Mucosa of rectum (tissue), 2 donors: ENCODE measurements around the gene BGN.

Experiments
- H3K27ac ChIP-seq, 2 donors: one replicate each; pipeline ENCODE4 v1.7.0; 2013; ENCODE audit warnings: inconsistent platforms in 2 of 2, low read depth in 2 of 2, low read length in 2 of 2
- H3K27me3 ChIP-seq, 2 donors: one replicate each; pipeline ENCODE4 v1.7.0; 2013; ENCODE audit warnings: low read length in 2 of 2; ENCODE audit not compliant: control insufficient read depth in 2 of 2, insufficient read depth in 2 of 2
- H3K36me3 ChIP-seq, 2 donors: one replicate each; pipeline ENCODE4 v1.7.0; 2013; ENCODE audit warnings: low read length in 2 of 2; ENCODE audit not compliant: control insufficient read depth in 2 of 2, insufficient read depth in 2 of 2
- H3K4me1 ChIP-seq, 2 donors: one replicate each; pipeline ENCODE4 v1.7.0; 2013; ENCODE audit warnings: low read length in 2 of 2, mild to moderate bottlenecking in 1 of 2; ENCODE audit not compliant: control insufficient read depth in 2 of 2, insufficient read depth in 2 of 2
- H3K4me3 ChIP-seq, 2 donors: one replicate each; pipeline ENCODE4 v1.7.0; 2013; ENCODE audit warnings: low read length in 2 of 2
- H3K9ac ChIP-seq, 2 donors: one replicate each; pipeline ENCODE4 v1.7.0; 2013; ENCODE audit warnings: low read length in 2 of 2, low read depth in 1 of 2, mild to moderate bottlenecking in 1 of 2
- H3K9me3 ChIP-seq, 2 donors: one replicate each; pipeline ENCODE4 v1.7.0; 2013; ENCODE audit warnings: low read length in 2 of 2; ENCODE audit not compliant: control insufficient read depth in 2 of 2
- donor health status: healthy.
- donor health status: Normal muscosa, but diverticular disease.

BGN gene

GRCh38 chrX:153533091-153533490 lies 38.3 kb downstream of the BGN start:
- Histone ChIP-seq H3K4me1 (no peaks in the 10 kb centered on the region), H3K4me3 (no peak overlapping the region), H3K9me3 (no peaks in the 10 kb centered on the region), H3K27ac (no peak overlapping the region), H3K9ac (no peak overlapping the region), H3K27me3 (peaks cover 0 to 3% of the 10 kb centered on the region in 2 donors), H3K36me3 (no peaks in the 10 kb centered on the region)

GRCh38 chrX:153537080-153537479 lies 42.3 kb downstream of the BGN start:
- Histone ChIP-seq H3K9me3 (no peaks in the 10 kb centered on the region), H3K27ac (no peak overlapping the region)

GRCh38 chrX:153537526-153538295 lies 42.9 kb downstream of the BGN start:
- H3K36me3 ChIP-seq = no peaks in the 10 kb centered on the region
- no peaks in the 10 kb centered on the region for H3K4me1 ChIP-seq
- H3K27ac ChIP-seq = no peak overlapping the region
- H3K9ac ChIP-seq = no peak overlapping the region
- H3K4me3 ChIP-seq = no peak overlapping the region
- H3K27me3 ChIP-seq = peaks cover 0 to 10% of the 10 kb centered on the region in 2 donors
- H3K9me3 ChIP-seq = no peaks in the 10 kb centered on the region

More at GRCh38 chrX:153537080-153537479, 42.3 kb downstream of the BGN start:
- Histone ChIP-seq H3K36me3 (no peaks in the 10 kb centered on the region), H3K27me3 (peaks cover 0 to 10% of the 10 kb centered on the region in 2 donors), H3K4me1 (no peaks in the 10 kb centered on the region), H3K4me3 (no peak overlapping the region), H3K9ac (no peak overlapping the region)

- Histone ChIP-seq H3K27ac (no peak overlapping the region), H3K36me3 (no peaks in the 10 kb centered on the region), H3K9ac (no peak overlapping the region), H3K4me3 (no peak overlapping the region), H3K4me1 (no peaks in the 10 kb centered on the region), H3K9me3 (no peaks in the 10 kb centered on the region), H3K27me3 (peaks cover 0 to 10% of the 10 kb centered on the region in 2 donors)
These were observed 43.6 kb downstream of the BGN start for GRCh38 chrX:153538424-153538823.

- H3K4me3 ChIP-seq = no peak overlapping the region
- no peaks in the 10 kb centered on the region for H3K4me1 ChIP-seq
- no peak overlapping the region for H3K27ac ChIP-seq
- no peaks in the 10 kb centered on the region for H3K36me3 ChIP-seq
- H3K27me3 ChIP-seq = peaks cover 0 to 10% of the 10 kb centered on the region in 2 donors
- H3K9me3 ChIP-seq = no peaks in the 10 kb centered on the region
- no peak overlapping the region for H3K9ac ChIP-seq
These were observed 44.6 kb downstream of the BGN start for GRCh38 chrX:153539171-153539978.

GRCh38 chrX:153539979-153540358 lies 45.2 kb downstream of the BGN start:
- Histone ChIP-seq H3K4me1 (no peaks in the 10 kb centered on the region), H3K36me3 (no peaks in the 10 kb centered on the region), H3K27me3 (peaks cover 0 to 10% of the 10 kb centered on the region in 2 donors), H3K9ac (no peak overlapping the region), H3K4me3 (no peak overlapping the region), H3K9me3 (no peaks in the 10 kb centered on the region), H3K27ac (no peak overlapping the region)

GRCh38 chrX:153544727-153545126 lies 49.9 kb downstream of the BGN start:
- no peaks in the 10 kb centered on the region for H3K36me3 ChIP-seq
- H3K9me3 ChIP-seq = no peaks in the 10 kb centered on the region
- H3K4me3 ChIP-seq = no peak overlapping the region
- H3K9ac ChIP-seq = no peak overlapping the region
- peaks cover 6 to 9% of the 10 kb centered on the region in 2 donors for H3K27me3 ChIP-seq
- no peak overlapping the region for H3K27ac ChIP-seq
- no peaks in the 10 kb centered on the region for H3K4me1 ChIP-seq

- peaks cover 5 to 8% of the 10 kb centered on the region in 2 donors for H3K27me3 ChIP-seq
- H3K4me1 ChIP-seq = no peaks in the 10 kb centered on the region
- H3K36me3 ChIP-seq = no peaks in the 10 kb centered on the region
These were observed 51.6 kb downstream of the BGN start for GRCh38 chrX:153546386-153546785.

GRCh38 chrX:153547195-153547594 lies 52.4 kb downstream of the BGN start:
- H3K4me3 ChIP-seq = no peak overlapping the region
- H3K9me3 ChIP-seq = no peaks in the 10 kb centered on the region
- no peak overlapping the region for H3K9ac ChIP-seq
- no peaks in the 10 kb centered on the region for H3K36me3 ChIP-seq
- no peaks in the 10 kb centered on the region for H3K4me1 ChIP-seq
- H3K27ac ChIP-seq = no peak overlapping the region
- H3K27me3 ChIP-seq = peaks cover 8% of the 10 kb centered on the region in 2 donors

More at GRCh38 chrX:153546386-153546785, 51.6 kb downstream of the BGN start:
- Histone ChIP-seq H3K27ac (no peak overlapping the region), H3K4me3 (no peak overlapping the region), H3K9ac (no peak overlapping the region), H3K9me3 (no peaks in the 10 kb centered on the region)

GRCh38 chrX:153549231-153549630 lies 54.5 kb downstream of the BGN start:
- H3K27ac ChIP-seq = no peak overlapping the region
- no peaks in the 10 kb centered on the region for H3K9me3 ChIP-seq
- no peaks in the 10 kb centered on the region for H3K36me3 ChIP-seq
- no peaks in the 10 kb centered on the region for H3K4me1 ChIP-seq
- no peak overlapping the region for H3K4me3 ChIP-seq
- no peak overlapping the region for H3K9ac ChIP-seq
- peaks cover 8 to 11% of the 10 kb centered on the region in 2 donors for H3K27me3 ChIP-seq
